Activated CD8-positive, alpha-beta memory T cell treated with anti-CD3 and anti-CD28 coated beads for 36 hours (primary cell): ENCODE measurements around the gene LRRC49. TPM values are rescaled to one million over a fixed set of nuclear protein-coding genes. Genes with fewer than 3 reads are reported as not detected.
"Not testable (repeated sequence)": the region's sequence is repeated elsewhere in the genome, so short reads cannot be mapped to it uniquely, and the experiment has no call there.

ENCODE experiments used
- CTCF ChIA-PET: fragments of 350-600 bp; sonication (Branson Sonifier 250); formaldehyde crosslinking; loops from one replicate; lab custom pipeline; 2021; ENCODE audit warnings: antibody characterized with exemption; lab: Charles Lee
- POLR2A ChIA-PET: fragments of 350-600 bp; sonication (Branson Sonifier 250); formaldehyde crosslinking; loops from one replicate; lab custom pipeline; 2021; ENCODE audit warnings: antibody characterized with exemption; lab: Charles Lee
- total RNA-seq, 2 experiments: library from RNA; stranded (reverse); gene quantifications; one replicate each; pipeline ENCODE4 v1.2.3, GENCODE V29; 2021

Gene LRRC49
- total RNA-seq, 2 experiments from 2014 or later: 0.65 to 0.82 TPM

DNA sequence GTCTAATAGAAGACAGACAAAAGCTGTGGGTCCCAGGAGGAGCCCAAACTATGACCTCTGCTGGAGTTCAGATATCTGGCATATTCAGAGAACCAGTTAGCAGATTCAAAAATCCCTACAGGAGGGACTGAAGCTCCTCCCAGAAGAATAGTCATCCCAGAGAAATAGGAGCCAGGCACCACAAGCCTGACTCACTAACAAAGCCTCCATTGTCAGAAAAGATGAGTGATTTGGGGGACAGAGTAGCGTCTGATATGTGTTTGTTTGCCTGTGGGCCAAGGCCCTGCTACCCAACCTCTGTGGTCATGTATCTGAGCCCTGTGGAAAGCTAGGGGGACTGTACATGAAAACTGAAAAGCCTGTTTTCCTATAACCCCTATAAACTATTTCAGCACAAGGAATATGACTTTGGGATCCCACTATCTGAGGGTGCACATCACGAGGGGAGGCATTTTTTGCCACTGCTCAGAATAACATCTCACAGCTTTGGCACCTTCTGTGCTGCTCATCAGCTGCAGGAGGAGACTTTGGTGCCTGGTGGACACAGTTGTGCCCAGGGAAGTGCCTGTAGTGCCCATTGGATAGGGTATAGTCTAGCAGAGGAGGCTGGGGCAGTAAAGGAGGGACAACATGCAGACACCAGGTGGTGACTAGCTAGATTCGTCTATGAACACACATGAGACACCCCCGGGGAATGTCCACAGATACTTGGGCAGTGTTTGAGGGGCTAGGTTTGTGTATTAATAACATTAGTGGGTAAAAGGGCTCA, 29.0 kb upstream of the LRRC49 start:
- ChIA-PET CTCF (no interaction called here), POLR2A (interaction anchor here (0.5 kb wide), 1 partner anchor 818 kb away, joined by 6 read pairs; no protein-coding TSS in a partner anchor)

DNA sequence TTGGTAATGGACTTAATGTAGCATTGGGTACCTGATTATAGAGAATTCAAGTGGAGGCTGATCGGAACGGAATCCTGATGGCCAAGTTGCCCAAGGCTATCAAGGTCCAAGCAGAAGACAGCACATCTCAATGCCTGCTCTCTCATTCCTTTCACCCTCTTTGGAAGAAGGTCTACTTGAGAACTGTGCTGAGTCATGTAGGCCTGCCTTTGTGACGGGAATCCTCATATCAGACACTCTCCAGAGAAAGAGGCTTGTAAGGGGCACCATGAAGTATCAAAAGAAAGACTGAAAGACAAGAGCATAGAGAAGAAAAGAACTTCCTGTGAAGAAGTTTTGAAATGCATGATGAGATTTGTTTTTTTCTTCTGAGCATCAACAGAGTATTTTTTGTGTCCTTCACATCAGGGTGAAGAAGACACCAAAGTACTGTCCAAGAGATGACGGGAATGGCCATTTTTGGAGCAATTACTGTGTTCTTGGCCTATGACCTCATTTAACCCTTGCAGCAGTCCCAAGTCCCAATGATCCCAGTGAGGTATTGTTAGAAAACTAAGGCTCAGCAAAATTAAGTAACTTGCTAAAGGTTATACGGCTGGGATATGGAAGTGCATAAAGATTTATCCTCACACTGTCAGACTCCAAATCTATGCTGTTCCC, 25.5 kb upstream of the LRRC49 start:
- POLR2A ChIA-PET: no interaction called here
- CTCF ChIA-PET: no interaction called here

DNA sequence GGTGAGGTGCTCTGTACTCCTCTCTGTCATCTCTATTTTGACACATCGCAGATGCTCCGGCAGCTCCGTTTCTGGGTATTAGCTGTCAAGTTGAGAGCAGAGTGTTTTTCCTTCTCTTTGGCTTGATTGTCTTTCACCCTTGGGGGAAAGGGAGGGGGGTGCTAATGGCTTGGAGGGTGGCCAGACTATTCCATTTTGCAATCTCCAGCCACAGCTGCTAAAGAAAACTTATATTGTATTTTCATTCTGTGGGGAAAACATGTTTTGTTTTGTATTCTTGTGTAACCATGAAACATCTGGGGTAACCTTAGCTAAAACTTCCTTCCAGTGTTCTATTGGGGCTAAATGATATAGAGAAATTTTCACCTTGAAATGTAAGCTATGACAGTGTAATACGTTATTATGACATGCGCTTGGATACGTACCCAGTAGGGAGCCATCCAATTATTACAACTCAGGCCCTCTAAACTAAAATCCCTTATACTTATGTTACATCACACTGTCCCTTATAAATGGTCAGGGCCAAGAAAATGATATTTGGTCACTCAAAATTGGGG, 24.6 kb upstream of the LRRC49 start:
- ChIA-PET CTCF (no interaction called here), POLR2A (no interaction called here)

DNA sequence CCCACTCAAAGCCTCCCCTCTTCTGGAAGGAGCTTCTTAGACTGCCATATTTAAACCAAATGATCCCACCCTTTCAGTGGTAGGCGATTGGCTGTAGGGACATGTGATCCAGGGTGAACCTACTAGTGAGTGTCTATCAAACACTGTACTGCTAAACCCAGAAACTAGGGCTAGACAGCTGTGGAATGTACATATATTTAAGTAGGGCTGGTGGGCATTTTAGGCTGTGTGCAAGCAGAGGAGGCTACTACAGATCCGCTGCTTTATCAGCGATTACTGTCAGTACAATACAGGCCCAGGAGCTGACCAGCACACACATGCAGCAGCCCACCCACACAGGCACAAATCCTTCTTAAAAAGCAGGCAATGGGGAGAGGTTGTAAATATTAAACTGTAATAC, 23.3 kb upstream of the LRRC49 start:
- CTCF ChIA-PET: no interaction called here
- POLR2A ChIA-PET: no interaction called here

DNA sequence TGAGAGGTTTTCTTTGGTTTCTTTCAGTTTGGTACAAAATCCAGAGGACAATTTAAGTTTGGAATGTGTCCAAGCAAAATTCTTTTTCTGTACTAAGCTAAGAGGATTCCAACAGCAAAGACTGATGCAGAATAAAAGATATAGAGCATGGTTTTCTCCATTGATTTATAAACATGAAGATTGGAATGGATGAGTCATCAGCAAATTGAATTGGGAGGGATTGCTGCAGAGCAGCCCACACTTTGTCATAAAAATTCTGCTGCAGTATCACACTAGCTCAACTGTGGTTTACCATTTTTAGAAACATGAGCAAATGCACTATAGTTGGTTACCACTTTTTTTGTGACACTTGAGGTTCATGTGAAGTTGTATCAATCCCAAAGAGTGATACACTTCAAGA, 22.6 kb upstream of the LRRC49 start:
- ChIA-PET POLR2A (interaction anchor here (0.5 kb wide), 1 partner anchor 1006 kb away, joined by 12 read pairs; no protein-coding TSS in a partner anchor), CTCF (no interaction called here)

DNA sequence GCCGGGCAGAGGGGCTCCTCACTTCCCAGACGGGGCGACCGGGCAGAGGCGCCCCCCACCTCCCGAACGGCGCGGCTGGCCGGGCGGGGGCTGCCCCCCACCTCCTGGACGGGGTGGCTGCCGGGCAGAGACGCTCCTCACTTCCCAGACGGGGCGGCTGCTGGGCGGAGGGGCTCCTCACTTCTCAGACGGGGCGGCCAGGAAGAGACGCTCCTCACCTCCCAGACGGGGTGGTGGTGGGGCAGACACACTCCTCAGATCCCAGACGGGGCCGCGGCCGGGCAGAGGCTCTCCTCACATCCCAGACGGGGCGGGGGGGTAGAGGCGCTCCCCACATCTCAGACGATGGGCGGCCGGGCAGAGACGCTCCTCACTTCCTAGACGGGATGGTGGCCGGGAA, 21.1 kb upstream of the LRRC49 start:
- POLR2A ChIA-PET, CTCF ChIA-PET: not testable (repeated sequence)

DNA sequence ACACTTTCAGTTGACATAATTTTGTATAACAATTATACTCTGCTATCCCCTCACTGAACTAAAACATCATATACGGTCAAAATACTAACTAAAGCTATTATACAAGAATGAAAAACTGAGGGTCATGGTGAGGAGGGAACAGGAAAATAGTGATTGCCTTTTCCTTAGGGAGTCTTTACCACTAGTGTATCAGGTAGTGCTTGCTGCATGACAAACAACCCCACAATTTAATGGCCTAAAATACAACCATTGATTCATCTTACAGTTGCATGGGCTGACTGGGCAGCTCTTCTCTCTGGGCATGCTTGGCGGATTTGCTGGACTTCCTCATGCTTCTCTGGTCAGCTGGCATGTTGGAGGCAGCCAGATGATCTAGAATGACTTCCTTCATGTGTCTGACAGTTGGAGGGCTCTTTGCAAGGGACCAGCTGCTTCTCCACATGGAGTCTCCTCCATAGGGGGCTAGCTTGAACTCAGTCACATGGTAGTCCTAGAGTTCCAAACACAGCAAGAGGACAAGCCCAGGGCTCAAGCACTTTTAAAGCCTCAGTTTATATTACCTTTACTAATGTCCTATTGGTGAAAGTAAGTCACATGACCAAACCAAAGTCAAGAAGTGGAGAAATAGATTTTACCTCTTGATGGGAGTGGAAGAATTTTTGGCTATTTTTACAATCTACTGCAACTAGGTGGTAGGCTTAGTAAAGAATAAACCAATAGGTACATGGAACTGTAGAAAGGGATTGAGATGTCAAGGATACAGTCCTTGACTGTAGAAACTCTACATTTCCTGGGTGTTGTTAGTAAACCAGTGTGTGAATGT, 19.2 kb upstream of the LRRC49 start:
- CTCF ChIA-PET: no interaction called here
- POLR2A ChIA-PET: no interaction called here

DNA sequence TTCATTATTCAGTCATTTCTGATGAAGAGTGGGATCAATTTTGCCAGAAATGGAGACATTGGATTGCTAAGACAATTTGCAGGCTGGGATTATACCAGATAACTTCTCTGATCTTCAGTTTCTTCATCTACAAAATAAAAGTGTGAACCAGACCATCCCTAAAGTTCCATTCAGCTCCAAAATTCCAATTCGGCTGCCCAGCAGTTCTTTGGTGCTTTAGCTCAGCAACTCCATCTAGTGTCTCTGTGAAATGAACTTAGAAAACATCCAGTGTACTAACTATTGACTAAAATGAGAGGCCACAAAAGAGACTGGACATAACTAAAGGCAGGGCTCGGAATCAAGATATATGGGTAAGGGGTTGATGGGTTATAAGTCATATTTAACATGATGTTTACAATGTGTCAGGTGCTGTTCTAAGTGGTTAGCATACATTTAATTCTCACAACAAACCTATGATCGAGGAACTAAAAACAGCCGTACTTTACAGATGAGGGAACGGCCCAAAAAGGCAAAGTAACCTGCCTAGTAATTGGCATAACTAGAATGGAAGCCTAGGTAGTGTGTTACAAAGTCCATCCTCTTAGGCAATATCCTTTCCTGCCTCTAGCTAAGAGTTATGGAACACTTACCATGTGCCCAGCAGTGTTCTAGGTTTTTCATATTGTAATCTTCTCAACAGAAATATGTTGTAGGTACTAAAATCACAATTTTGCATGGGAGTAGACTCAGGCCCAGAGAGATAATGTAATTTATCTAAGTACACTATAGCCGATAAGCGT, 17.4 kb upstream of the LRRC49 start:
- POLR2A ChIA-PET: no interaction called here
- CTCF ChIA-PET: no interaction called here

DNA sequence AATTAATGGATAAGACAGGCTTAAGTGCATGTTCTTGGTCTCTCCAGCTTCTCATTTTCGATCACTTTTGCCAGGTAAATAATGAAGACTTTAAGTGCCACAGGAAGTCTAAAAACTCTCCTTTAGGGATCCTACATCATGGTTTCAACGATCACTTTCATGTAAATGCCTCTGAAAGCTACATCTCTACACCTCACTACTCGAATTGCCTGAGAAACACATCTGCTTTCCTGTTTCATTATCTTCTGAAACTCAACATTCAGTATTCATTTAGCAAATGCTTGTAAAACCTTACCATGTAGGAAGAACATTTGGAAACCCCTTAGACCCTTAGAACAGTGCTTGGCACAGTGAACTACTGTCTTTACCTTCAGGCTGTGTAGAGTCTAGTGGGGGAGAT, 16.6 kb upstream of the LRRC49 start:
- CTCF ChIA-PET: no interaction called here
- POLR2A ChIA-PET: no interaction called here

DNA sequence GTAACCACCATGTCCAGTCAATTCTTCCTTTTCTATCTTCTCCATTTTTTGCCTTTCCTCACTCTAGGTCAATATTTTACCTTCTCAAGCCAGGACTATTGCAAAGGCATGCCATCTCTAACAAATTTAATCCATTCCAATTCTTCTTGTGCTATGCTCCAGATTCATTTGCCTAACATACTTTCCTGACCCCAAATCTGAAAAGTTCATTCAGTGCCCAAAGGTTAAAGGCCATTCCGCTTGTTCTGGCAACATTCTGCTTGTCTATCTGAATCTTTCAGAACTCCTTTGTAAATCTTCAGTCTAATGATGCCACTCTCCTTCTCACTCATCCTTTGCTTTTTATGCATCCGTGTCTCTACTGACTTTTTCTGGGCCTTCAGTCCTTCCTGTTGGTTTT, 15.9 kb upstream of the LRRC49 start:
- CTCF ChIA-PET: no interaction called here
- POLR2A ChIA-PET: no interaction called here

DNA sequence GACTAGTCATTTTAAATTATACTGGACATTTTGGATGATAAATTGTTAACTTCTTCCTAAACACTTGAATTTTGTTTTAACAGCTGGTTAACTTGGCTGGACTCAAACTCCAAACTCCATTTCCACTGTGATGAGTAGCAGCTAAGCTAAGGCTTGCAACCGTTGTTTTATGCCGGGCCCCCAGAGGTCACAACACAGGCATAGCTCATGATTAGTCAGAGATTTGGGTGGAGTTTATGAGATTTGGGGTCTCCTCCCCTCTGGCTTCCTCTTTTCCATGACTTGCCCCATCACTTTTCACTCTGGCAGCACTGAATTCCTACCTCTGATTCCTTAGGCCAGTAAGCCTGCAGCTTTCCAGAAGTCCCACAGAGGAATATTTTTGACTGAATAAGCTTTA, 13.2 kb upstream of the LRRC49 start:
- CTCF ChIA-PET: no interaction called here
- POLR2A ChIA-PET: no interaction called here

DNA sequence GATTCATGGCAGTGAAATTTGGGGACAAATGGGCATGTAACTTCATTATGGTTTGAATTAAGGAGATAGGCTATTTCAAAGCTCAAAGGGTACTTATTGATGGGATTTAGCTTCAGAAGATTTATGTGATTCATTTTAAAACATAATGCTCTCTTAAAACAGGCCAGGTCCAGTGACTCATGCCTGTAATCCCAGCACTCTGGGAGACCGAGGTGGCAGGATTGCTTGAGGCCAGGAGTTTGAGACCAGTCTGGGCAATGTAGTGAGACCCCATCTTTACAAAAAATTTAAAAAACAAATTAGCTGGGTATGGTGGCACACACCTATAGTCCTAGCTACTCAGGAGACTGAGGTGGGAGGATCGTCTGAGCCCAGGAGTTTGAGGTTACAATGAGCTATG, 11.8 kb upstream of the LRRC49 start:
- CTCF ChIA-PET: no interaction called here
- POLR2A ChIA-PET: no interaction called here

DNA sequence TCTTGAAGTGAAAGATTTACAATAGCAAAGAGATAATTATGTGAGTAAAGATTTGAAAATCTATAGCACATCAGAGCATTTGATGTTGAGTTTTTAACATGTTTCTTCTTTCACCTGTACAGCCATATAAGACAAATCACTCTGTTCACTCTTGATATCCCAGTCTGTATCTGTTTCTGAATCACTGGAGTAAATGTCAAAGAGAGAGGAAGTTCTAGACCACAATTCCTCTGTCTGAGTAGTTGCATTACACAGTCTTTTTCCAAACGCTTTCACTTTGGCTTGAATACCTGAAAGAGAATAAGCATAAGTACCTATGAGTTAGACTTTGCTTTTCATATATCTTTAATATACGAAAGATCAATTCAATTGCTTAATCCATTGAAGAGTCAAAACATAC, 10.3 kb upstream of the LRRC49 start:
- ChIA-PET POLR2A (no interaction called here), CTCF (no interaction called here)

DNA sequence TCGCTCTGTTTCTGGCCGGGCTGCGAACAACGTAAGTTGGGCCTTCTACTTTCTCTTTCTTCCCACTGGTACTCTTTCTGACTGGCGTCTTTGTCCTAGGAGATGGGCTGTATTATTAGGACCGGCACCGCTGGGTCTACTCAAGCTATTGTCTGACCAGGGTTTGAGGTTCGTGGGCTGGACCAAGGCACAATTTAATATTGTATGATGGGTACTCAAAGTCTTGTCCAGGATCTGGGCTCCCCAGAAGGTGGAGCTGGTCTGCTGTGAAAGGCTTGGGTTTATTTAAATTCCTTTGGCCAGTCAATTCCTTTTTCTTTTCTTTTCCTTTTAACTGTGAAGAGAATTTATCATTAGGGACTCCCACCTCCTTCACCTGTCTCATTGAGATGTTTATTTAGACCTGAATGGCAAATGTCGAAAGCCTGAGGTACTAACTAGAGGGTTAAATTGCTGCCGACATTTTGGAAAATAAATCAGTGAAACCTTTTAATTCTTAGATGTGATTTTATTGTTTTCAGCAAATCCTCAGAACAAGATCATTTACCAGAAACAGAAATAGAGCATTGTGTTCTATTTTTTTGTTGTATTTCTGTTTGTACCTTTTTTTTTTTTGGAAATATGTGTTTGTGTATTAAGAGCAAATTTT, 410 bp downstream of the LRRC49 start:
- CTCF ChIA-PET: interaction anchor here (0.9 kb wide), 1 partner anchor 9 kb away, joined by 3 read pairs; no protein-coding TSS in a partner anchor

DNA sequence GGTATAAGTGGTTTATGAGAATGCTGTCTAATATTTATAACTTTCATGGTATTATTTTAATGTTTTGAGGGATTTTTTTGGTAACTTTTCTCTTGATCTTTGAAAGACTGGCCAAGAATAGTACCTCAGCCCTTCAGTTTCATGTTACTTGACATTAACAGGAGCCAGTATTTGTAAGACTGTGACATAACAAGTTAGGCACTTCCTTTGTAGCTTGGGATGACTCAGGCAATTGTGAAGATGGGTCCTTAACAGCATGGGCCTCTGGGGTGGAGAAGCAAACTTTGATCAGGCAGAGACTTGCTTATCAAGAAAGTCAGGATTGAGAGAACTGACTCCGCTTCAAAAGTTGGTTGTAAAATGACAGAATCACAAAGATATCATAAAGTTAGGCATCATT, 9.5 kb downstream of the LRRC49 start:
- ChIA-PET POLR2A (no interaction called here), CTCF (interaction anchor here (1.2 kb wide), 1 partner anchor 9 kb away, joined by 3 read pairs; no protein-coding TSS in a partner anchor)

More for the DNA sequence above, 410 bp downstream of the LRRC49 start:
- POLR2A ChIA-PET: interaction anchor here (0.6 kb wide), 1 partner anchor 52 kb away, joined by 5 read pairs; no protein-coding TSS in a partner anchor

DNA sequence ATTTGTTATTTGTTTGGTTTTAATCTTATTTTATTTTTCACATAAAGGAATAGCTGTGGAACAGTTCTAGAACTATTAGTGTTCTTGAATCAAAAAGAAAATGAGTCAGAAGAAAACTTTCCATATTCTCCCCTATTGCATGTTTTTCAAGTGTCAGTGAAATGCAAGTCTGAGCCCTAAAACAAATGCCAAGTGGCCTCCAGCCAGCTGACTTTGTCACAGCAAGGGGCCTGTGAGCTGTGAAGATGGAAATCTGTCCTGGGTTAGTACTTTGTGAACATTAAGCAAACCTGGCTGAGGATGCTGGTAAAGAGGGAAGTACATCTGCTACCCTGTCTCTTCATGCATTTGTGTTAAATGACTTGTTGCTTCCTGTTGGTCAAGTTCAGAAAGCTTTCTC, 14.2 kb downstream of the LRRC49 start:
- ChIA-PET POLR2A (no interaction called here), CTCF (no interaction called here)

DNA sequence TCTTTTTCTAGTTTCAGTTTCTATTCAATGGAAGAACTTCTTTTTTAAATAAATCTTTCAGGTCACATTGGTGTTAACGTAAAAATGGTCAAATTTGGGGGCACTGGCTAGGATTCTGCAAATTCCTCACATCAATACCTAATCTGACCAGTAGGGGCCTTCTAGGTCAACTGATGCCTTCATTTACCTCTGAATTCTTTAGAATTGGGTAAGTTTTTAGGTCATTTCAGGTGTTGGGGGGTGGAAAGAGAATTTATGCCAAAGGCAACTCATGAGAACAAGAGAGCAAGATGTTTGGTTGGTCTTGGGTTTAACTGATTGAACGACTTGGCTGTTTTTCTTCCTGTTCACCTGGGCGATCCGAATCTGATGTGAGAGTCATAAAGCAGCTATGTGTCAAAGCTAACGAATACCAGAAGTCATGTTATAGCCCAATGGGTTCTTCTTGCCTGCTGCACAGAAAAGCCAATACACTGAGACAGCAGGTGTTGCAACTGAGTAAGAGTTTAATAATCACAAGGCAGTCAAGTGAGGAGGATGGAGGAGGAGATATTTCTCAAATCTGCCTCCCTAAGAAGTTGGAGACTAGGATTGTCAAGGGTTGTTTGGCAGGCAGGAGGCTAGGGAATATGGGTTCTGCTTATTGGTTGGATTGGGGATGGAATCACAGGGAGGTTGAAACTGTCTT, 15.3 kb downstream of the LRRC49 start:
- ChIA-PET POLR2A (no interaction called here), CTCF (no interaction called here)

DNA sequence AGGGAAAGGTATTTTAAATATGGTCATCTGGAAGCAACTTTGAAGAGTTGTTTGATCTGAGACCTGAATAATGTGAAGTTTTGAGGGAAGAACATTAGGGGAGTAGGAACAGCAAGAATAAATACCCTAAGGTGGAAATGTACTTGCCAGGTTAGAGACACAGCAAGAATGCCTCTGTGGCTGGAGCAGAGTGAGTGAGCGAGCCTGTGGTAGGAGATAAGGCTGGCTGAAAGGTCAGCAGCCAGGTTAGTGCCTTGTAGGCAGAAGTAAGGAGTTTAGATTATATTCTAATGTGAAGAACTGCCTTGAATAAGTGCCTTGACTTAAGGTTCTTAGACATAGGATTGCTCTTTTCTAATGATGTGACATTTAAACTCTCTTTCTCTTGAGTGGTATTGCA, 18.3 kb downstream of the LRRC49 start:
- ChIA-PET POLR2A (no interaction called here), CTCF (no interaction called here)
